GM20431 (cell line): ENCODE measurements around the gene SH3YL1.

Experiments used
- in situ Hi-C: fragments of 300-500 bp; cut with MseI, MboI; formaldehyde crosslinking; loops from one replicate; pipeline ENCODE4 v1.15.0; 2020; ENCODE audit warnings: low sequenced_read_pairs; ENCODE audit not compliant: unreplicated experiment

The SH3YL1 gene

DNA sequence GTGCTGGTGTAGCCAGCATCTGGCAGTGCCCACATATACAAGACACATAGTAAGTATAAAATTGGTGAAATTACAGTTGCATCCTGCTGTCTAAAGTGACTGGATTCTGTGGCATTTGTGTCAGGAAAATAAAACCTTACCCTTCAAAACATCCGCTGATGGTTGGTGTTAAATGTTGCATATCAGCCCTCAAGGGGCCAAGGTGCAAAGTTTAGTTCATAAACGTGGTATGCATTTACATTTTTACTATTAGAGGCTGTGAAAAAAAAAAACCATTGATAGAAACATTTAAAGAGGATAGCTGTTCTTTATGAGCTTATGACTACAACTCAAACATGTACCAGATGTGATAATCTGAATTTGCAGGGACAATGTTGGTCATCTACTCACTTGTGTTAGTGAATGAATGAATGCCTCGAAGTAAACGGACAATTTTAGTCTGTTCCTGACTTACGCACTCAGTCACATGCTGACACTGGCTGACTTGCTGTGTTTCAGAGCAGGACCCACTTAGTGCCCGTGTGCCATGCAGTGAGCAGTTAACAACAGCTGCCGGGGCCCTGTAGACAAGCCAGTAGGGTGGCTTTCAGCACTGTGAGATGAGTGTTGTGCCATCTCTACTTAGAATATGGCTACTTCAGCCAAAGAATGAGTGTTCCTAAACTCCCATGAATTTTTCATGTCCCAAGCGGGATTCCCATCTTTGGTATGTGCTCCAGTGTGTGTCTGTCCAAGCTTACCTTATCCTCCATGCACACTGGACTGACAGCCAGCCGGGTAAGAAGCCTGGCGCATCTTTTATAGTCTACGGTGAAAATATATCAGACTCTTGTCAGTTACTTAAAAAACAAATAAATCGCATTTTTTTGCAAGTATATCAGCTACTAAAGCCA, 18.8 kb upstream of the SH3YL1 start:
- in situ Hi-C loops = no loop called here

GRCh38 chr2:281381-281780, 17.5 kb upstream of the SH3YL1 start:
- in situ Hi-C loops = no loop called here

GRCh38 chr2:280650-281110, 16.8 kb upstream of the SH3YL1 start:
- in situ Hi-C loops = no loop called here

DNA sequence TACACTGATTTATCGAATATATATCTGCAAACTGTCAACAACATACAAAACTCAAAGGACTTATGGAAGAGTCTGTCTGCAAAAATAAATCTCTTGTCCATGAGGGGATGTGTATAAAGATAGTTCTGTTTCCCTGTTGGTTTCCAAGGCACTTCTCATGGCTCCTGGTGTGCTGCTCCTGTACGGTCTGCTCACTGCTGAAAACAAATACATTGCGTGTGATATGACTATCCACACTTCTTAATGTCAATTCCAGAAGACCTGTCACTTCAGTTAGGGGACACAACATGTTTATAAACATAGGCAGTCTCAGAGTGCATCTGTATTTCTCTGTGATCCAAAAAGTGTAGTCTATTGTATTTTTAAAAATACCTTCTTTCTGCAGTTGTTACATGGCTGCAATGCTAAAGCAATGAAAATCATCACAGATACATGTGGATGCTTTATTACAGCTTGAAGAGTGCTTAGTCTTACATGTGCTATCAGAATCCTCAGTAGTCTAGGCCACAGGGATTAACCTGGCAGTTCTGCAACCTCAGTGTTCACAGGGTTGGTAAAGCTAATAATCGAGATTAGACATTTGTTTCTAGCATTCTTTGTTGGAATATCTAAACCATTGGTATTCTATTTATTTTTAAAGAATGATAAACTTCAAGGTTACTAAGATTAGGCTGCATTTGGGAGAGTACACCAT, 16.3 kb upstream of the SH3YL1 start:
- in situ Hi-C loops = no loop called here

GRCh38 chr2:279366-279765, 15.5 kb upstream of the SH3YL1 start:
- in situ Hi-C loops = no loop called here

DNA sequence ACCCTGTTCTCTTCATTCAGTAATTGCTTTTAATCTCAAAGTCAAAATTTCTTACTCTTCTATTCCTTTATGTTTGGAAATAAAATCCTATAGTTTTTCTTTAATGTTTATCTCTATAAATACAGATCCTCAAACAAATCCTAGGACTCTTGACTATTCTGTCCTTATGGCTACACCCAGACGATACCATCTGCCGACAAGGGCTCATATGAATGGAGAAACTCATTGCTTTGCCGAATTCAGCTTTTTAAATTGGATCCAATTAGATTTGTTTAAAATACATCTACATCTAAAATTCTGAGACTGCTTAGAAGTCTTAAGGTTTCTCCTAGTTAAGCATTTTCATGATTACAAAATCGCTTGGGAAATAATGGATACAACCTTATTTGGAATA, 15.1 kb upstream of the SH3YL1 start:
- in situ Hi-C loops = no loop called here

GRCh38 chr2:278312-278926, 14.6 kb upstream of the SH3YL1 start:
- in situ Hi-C loops = no loop called here

- in situ Hi-C loops = no loop called here
These were observed 11.6 kb upstream of the SH3YL1 start for GRCh38 chr2:275466-275865.

- in situ Hi-C loops = no loop called here
These were observed 10.7 kb upstream of the SH3YL1 start for GRCh38 chr2:274503-274902.

DNA sequence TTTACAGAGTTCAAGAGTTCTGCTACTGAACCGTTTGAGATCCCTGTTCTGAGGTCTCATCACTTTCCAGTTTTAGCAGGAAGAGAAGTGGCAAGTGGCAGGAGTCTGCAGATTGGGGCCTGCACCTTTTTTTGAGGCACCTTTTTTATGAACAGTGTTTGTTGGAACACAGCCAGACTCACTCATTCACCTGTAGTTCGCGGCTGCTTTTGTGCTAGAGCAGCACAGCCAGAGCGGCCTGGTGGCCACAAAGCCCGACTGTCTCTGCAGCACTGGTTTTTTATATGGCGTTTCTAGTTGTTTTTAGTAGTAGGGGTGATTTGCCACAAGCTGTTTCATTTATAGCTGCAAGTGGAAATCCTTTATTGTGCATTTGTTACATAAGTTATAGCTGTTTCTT, 9.5 kb upstream of the SH3YL1 start:
- in situ Hi-C loops = no loop called here

DNA sequence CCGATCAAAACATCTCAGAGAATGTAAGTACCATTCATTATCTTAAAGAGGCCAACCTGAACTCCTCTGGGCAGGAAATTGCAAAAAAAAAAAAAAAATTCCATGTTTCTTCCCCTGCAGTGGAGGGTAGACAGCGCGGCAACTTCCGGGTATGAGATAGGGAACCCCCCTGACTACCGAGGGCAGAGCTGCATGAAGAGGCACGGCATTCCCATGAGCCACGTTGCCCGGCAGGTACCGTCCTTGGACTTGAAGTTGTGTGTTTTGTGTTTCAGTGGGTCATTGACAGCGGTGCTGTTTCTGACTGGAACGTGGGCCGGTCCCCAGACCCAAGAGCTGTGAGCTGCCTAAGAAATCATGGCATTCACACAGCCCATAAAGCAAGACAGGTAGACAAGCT, 8.1 kb upstream of the SH3YL1 start:
- in situ Hi-C loops = no loop called here

DNA sequence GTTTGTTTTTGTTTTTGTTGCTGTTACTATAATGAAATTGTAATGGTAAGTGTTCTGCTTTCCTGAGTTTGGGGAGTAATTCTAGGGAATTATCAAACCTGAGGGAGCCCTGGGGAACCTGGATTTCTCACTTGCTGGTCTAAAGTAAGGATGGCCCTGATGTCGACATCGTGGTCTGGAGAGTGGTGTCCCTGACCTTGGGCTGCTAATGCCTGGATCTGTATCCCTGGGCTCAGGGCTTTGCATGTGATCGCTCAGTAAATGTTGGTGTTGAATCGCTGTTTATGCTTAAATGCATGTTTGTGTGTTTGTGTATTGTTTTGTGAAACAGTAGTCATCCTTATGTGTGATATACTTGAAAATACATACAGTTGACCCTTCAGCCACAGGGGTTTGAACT, 7.0 kb upstream of the SH3YL1 start:
- in situ Hi-C loops = no loop called here

- in situ Hi-C loops = no loop called here
These were observed 5.7 kb upstream of the SH3YL1 start for GRCh38 chr2:269356-270030.

DNA sequence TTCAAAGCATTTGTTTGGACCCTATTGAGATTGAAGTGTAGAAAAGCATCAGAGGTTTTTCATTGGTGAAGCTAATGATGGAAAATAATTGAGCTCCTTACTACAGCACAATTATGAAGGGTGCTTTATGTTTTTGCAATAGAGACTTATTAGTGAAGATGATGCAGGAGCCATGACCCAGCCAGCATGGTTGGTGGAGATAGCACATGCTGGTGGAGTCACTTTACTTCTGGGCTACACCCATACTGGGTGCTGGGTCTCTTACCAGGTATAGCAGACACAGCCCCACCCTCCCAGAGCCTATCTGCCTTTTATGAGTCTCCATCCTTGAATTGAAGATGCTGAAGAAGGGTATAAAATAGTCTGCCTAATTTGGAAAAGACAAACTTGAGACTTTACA, 4.5 kb upstream of the SH3YL1 start:
- in situ Hi-C loops = no loop called here

GRCh38 chr2:264493-265468, 949 bp upstream of the SH3YL1 start, which contains the start of gene ACP1:
Gene ACP1, plus strand, starts transcription at chr2:264947. Its CDS starts 18 bp downstream, at chr2:264965.
- in situ Hi-C loops = no loop called here

- in situ Hi-C loops = no loop called here
These were observed 652 bp downstream of the SH3YL1 start for GRCh38 chr2:263022-263738.

DNA sequence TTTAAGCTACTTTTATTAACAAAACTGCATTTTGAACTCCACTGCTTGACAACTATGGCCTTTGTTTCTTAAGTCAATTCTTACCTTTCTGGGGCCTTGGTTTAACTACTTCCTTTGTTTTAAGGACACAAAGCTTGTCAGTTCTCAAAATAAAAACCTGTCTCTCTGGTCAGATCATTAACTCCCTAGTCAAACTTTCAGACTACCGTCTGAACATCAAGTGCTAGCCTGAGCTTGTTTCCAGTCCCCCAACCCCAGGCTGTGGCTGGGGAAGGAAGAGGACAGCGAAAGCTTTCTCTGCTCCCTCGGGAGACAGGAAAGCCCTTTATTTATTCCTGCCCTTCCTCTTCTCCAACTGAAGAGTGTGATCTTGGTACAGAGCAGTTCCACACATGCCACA, 1.7 kb downstream of the SH3YL1 start:
- in situ Hi-C loops = no loop called here

GRCh38 chr2:260507-261161, 3.2 kb downstream of the SH3YL1 start:
- in situ Hi-C loops = no loop called here
